K562 (cell line): ENCODE measurements around the gene KCNAB1. TPM values are rescaled to one million over a fixed set of nuclear protein-coding genes. Genes with fewer than 3 reads are reported as not detected.

Experiments used
- ATAC-seq: fragments of 200-7000 bp; cut with Tn5 transposase; 3 replicates; pipeline ENCODE4 v1.9.1; 2020; ENCODE audit warnings: moderate library complexity
- BruUV-seq: library from RNA; stranded (reverse); fragments of 400-500 nt; replicated peaks from 2 replicates; lab custom pipeline; 2021; lab: Mats Ljungman, UMichigan
- CTCF ChIA-PET: fragments of 300-600 bp; formaldehyde crosslinking; extraction: SDS; loops from one replicate; lab custom pipeline; 2021; ENCODE audit warnings: low intra/inter-chr PET ratio; lab: Yijun Ruan, JAX
- POLR2A ChIA-PET: fragments of 300-600, 350-650 bp; sonication (Branson Sonifier 250); formaldehyde crosslinking; extraction: SDS; loops from one replicate; lab custom pipeline; 2021; ENCODE audit warnings: antibody characterized with exemption, inconsistent platforms; lab: Yijun Ruan, JAX
- DNase-seq, 4 experiments: peaks; one replicate each; pipeline versions ENCODE4 v3.0.0 to v3.0.0-alpha.2; 2011 to 2018; ENCODE audit warnings: low spot score in 3 of 4, mixed read lengths in 3 of 4; ENCODE audit errors: extremely low read depth in 1 of 4
- FAIRE-seq: peaks from 2 replicates; lab custom pipeline; 2011; peaks lifted over from hg19 to GRCh38; lab: Jason Lieb, UNC
- H2AFZ ChIP-seq: 2 replicates; pipeline ENCODE4 v1.6.0; 2011; ENCODE audit warnings: low read depth, low read length, control low read depth, inconsistent platforms
- H3K27ac ChIP-seq: fragments of 200-600 bp; 3 replicates; pipeline ENCODE4 v1.8.0; 2011; ENCODE audit warnings: low read depth, mild to moderate bottlenecking, control low read depth, inconsistent platforms, low read length, moderate library complexity, mixed read lengths; ENCODE audit errors: extremely low read depth
- H3K27me3 ChIP-seq, 2 experiments: fragments of 300-600 bp in 1 of 2; 2 replicates in 1 of 2; 3 replicates in 1 of 2; pipeline versions ENCODE4 v1.6.0 to v1.8.0; 2011; ENCODE audit warnings: inconsistent platforms in 2 of 2, low read length in 2 of 2, mild to moderate bottlenecking in 1 of 2, mixed read lengths in 1 of 2, moderate library complexity in 1 of 2; ENCODE audit not compliant: control insufficient read depth in 2 of 2, insufficient read depth in 2 of 2
- H3K36me3 ChIP-seq: fragments of 300-600 bp; 3 replicates; pipeline ENCODE4 v1.8.0; 2011; ENCODE audit warnings: mild to moderate bottlenecking, low read length, inconsistent platforms; ENCODE audit not compliant: control insufficient read depth, insufficient read depth
- H3K4me1 ChIP-seq, 2 experiments: fragments of 200-600 bp in 1 of 2; replicated peaks in 1 of 2; 2 replicates in 1 of 2; 3 replicates in 1 of 2; pipeline versions ENCODE4 v1.5.1 to v1.8.0; 2011; ENCODE audit warnings: inconsistent platforms in 2 of 2, low read length in 2 of 2, mild to moderate bottlenecking in 1 of 2, mixed read lengths in 1 of 2, moderate library complexity in 1 of 2; ENCODE audit not compliant: control insufficient read depth in 2 of 2, insufficient read depth in 2 of 2
- H3K4me2 ChIP-seq: 2 replicates; pipeline ENCODE4 v1.6.1; 2011; ENCODE audit warnings: low read length, control low read depth, inconsistent platforms, mixed read lengths; ENCODE audit not compliant: insufficient read depth
- H3K4me3 ChIP-seq: fragments of 200-600 bp; sonication (generic), shearing (Covaris generic); 2 replicates; pipeline ENCODE4 v1.5.1; 2016; ENCODE audit warnings: control low read depth, inconsistent platforms
- H3K79me2 ChIP-seq: fragments of 200-600 bp; 3 replicates; pipeline ENCODE4 v1.8.0; 2011; ENCODE audit warnings: low read length, inconsistent platforms; ENCODE audit not compliant: control insufficient read depth, insufficient read depth
- H3K9ac ChIP-seq, 2 experiments: 2 replicates each; pipeline versions ENCODE4 v1.6.0 to v1.6.1; 2011; ENCODE audit warnings: low read depth in 2 of 2, low read length in 2 of 2, control low read depth in 1 of 2, inconsistent platforms in 1 of 2, mild to moderate bottlenecking in 1 of 2, mixed read lengths in 1 of 2; ENCODE audit not compliant: insufficient read depth in 1 of 2
- H3K9me1 ChIP-seq: one replicate; pipeline ENCODE4 v1.6.0; 2011; ENCODE audit warnings: inconsistent platforms, mild to moderate bottlenecking, low read length, moderate library complexity; ENCODE audit not compliant: control insufficient read depth, insufficient read depth
- H3K9me3 ChIP-seq: replicated peaks from 2 replicates; pipeline ENCODE4 v1.5.1; 2011; ENCODE audit warnings: low read depth, low read length, inconsistent platforms; ENCODE audit not compliant: control insufficient read depth, insufficient read depth
- H4K20me1 ChIP-seq: replicated peaks from 2 replicates; pipeline ENCODE4 v1.6.1; 2011; ENCODE audit warnings: low read length, inconsistent platforms, mixed read lengths; ENCODE audit not compliant: control insufficient read depth, insufficient read depth
- RBFOX2 ChIP-seq: fragments of 200-400 bp; formaldehyde crosslinking; IDR thresholded peaks from 2 replicates; pipeline ENCODE4 v1.6.1; 2017; ENCODE audit warnings: low read depth, mild to moderate bottlenecking, low read length, moderate library complexity
- WGBS: fragments of 100-300 bp; shearing (Covaris generic); methylation state at CpG from one replicate; pipeline ENCODE4 v1.1.6; 2016; ENCODE audit warnings: low coverage, mixed read lengths; ENCODE audit not compliant: insufficient coverage; ENCODE audit errors: missing lambda C conversion rate; 5-methylcytosine and 5-hydroxymethylcytosine counted together
- in situ Hi-C: fragments of 300-500 bp; cut with MboI; formaldehyde crosslinking; loops from 4 replicates; pipeline ENCODE4 v1.15.0; 2018; ENCODE audit warnings: inconsistent platforms, mixed read lengths
- intact Hi-C: fragments of 100-400 bp; cut with micrococcal nuclease; formaldehyde crosslinking; loops from 2 replicates; pipeline ENCODE4 v1.14.2; 2022
- polyA plus RNA-seq, 8 experiments: library from polyadenylated mRNA; depleted of rRNA in 4 of 8; stranded (reverse) in 5 of 8; unstranded in 3 of 8; fragments of >200 nt; fragmentation: Nextera tagmentation in 2 of 8; fragmentation: Illumina TruSeq in 1 of 8; extraction: Ambion mirVana in 2 of 8; extraction: Trizol in 1 of 8; gene quantifications; 2 replicates each; pipeline versions ENCODE4 v1.2.1 to v1.2.3, GENCODE V29; 2011 to 2014; ENCODE audit warnings: inconsistent platforms in 1 of 8, missing spikeins in 1 of 8
- total RNA-seq, 7 experiments: library from RNA; depleted of rRNA in 6 of 7; stranded (reverse); fragments of >200 nt in 6 of 7; fragmentation: Illumina TruSeq in 2 of 7; extraction: Trizol in 2 of 7; gene quantifications; 2 replicates each; pipeline versions ENCODE4 v1.2.1 to v1.2.3, GENCODE V29; 2011 to 2021; ENCODE audit warnings: low replicate concordance in 1 of 7
- TF ChIP-seq, protein P1 (sequence below), 2 experiments: fragments of 450-650 bp; formaldehyde crosslinking in 1 of 2; IDR thresholded peaks; 2 replicates each; pipeline versions ENCODE4 v1.4.0 to v1.6.1; 2014 to 2020; ENCODE audit warnings: mild to moderate bottlenecking in 2 of 2, borderline replicate concordance in 1 of 2, low read depth in 1 of 2

The KCNAB1 gene
- total and polyA plus RNA-seq, 9 of the 15 experiments (the other 6 are each of a cell fraction or from before 2014, with no cell fraction given) = 0.14 to 1.2 (median 0.51) TPM

DNA sequence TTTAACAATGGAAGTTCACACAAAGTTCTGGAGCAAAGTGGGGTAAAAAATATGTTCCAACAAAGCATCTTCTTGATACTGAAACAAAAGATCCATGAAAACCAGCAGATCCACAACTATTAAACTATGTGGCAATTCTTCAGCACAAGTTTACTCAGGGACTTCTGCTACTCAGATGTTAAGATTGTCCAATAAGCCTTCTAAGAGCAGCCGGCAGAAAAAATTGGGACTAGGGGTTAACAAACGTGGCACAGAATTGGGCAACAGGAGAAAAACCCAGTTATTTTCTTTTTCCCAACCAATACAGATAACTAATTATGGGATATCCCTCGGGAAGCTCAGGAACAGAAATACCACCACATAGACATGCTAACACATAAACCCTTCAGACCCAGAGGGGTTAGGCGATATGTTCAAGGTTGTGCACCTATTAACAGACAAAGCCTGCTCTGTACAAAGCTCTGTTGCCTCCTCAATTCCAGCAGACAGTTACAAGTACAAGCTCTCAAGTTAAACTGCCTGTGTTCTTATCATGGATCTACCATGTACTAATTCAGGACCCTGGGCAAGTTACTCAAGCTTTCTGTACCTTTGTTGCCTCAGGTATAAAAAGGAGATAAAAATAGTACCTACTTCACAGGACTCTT lies 427.8 kb downstream of the KCNAB1 start:
- peaks cover 6 to 22% of the 10 kb centered on the region in 2 experiments; a peak in 4 of 5 replicates for H3K4me1 ChIP-seq
- POLR2A ChIA-PET = interaction anchor here (1.2 to 2.7 kb wide), 5 partner anchors 10 to 128 kb away, joined by 3 to 7 read pairs (median 3); no protein-coding TSS in a partner anchor

More for the DNA sequence above, 427.8 kb downstream of the KCNAB1 start:
- Histone ChIP-seq H3K4me3 (no peak overlapping the region), H4K20me1 (no peaks in the 10 kb centered on the region), H3K79me2 (peaks cover 83% of the 10 kb centered on the region), H3K36me3 (peaks cover 100% of the 10 kb centered on the region), H3K9me3 (no peaks in the 10 kb centered on the region), H2AFZ (no peak overlapping the region), H3K27me3 (no peaks in the 10 kb centered on the region), H3K27ac (no peak overlapping the region), H3K9me1 (no peaks in the 10 kb centered on the region), H3K4me2 (no peak overlapping the region), H3K9ac (no peak overlapping the region)
- no TSS peak for BruUV-seq
- CTCF ChIA-PET = no interaction called here
- intact Hi-C loops (no loop called here), in situ Hi-C loops (loop anchor here (25.0 kb wide), 1 partner anchor 589 kb away; no protein-coding TSS in a partner anchor)
- TF ChIP-seq RBFOX2 = 0 out of 2 replicates have a peak, but pooled peaks have one; percentile 21
- TF ChIP-seq, protein P1, sequence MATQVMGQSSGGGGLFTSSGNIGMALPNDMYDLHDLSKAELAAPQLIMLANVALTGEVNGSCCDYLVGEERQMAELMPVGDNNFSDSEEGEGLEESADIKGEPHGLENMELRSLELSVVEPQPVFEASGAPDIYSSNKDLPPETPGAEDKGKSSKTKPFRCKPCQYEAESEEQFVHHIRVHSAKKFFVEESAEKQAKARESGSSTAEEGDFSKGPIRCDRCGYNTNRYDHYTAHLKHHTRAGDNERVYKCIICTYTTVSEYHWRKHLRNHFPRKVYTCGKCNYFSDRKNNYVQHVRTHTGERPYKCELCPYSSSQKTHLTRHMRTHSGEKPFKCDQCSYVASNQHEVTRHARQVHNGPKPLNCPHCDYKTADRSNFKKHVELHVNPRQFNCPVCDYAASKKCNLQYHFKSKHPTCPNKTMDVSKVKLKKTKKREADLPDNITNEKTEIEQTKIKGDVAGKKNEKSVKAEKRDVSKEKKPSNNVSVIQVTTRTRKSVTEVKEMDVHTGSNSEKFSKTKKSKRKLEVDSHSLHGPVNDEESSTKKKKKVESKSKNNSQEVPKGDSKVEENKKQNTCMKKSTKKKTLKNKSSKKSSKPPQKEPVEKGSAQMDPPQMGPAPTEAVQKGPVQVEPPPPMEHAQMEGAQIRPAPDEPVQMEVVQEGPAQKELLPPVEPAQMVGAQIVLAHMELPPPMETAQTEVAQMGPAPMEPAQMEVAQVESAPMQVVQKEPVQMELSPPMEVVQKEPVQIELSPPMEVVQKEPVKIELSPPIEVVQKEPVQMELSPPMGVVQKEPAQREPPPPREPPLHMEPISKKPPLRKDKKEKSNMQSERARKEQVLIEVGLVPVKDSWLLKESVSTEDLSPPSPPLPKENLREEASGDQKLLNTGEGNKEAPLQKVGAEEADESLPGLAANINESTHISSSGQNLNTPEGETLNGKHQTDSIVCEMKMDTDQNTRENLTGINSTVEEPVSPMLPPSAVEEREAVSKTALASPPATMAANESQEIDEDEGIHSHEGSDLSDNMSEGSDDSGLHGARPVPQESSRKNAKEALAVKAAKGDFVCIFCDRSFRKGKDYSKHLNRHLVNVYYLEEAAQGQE (IDR thresholded peaks at IDR 0.05; ENCODE audit: borderline replicate concordance) = no peak
- TF ChIP-seq, protein P1 (CRISPR knock-in tag; IDR thresholded peaks at IDR 0.05; ENCODE audit: low read depth) = no peak
- no peak for DNase-seq
- ATAC-seq = no peak
- 86% methylated on average over 4 of the region's 4 CpGs for WGBS
- FAIRE-seq = no peak
